Muscle of arm (tissue), 12 donors: ENCODE measurements around the gene ING3. TPM values are rescaled to one million over a fixed set of nuclear protein-coding genes. Genes with fewer than 3 reads are reported as not detected.

Experiments used
- DNase-seq: peaks from one replicate; pipeline ENCODE4 v3.0.0-alpha.2; 2013
- polyA plus RNA-seq, 12 donors: library from polyadenylated mRNA; unstranded; fragments of 120-200 nt; gene quantifications; one replicate each; pipeline ENCODE4 v1.2.1, GENCODE V29; 2013; ENCODE audit not compliant: insufficient read length in 12 of 12

ING3 gene
- polyA plus RNA-seq, 12 donors: 14.2 to 32.3 (median 22.5) TPM; not detected in 1

DNA sequence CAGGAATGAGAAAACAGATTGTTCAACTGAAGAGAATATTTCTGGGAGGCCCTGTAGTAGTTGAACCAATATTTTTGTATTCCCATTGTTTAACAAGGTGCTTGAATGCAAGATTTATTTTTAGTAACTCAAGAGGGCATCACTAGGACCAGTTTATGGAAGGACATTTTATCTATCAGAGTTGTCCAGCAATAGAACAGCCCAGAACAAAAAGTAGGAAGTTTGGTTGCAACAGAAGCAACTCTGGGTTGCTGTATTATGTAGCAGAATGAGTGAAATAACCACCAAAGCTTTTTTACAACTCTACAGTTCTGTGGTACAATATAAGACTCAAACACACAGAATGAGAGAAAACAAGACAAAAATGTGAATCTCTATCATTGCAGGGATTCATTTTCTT, 72.6 kb downstream of the ING3 start:
- DNase-seq: no peak

DNA sequence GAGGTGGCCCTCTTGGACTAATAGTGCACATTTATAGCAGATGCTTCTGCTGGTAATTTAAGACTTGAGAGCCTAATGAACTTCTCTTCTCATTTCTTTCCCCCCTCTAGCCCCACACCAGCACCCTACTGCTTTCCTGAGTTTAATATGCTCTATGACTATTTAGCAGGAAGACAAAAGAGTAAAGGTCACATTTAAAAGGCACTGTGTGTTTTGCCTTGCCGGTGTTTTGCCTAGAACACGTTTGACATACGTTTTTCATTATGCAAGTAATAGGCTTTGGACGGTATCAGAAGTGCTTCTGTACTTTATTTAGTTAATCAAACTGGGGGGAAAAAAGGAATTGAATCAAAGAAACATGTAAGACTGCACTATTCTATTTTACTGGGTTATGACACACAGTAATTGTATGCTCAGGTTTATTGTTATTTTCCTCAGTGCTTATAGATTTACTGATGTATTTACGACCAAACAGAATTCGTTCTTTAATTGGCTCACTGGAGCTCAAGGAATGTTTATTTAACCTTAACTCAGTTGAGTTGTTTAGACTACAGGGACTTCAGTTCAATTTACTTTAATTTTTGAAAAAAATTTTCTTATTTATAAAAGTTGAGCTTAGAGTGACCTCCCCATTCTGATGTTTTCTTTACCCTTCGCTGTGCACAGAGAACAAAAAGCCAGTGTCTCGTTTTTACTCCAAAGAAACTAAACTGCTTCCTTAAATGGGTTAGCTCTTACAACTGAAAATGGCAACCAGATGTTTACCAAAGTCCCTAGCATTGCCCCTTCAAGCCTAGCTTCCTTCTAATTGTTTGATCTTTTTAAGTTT, 73.3 kb downstream of the ING3 start:
- no peak for DNase-seq

GRCh38 chr7:121024611-121025010, 74.0 kb downstream of the ING3 start:
- DNase-seq: no peak

GRCh38 chr7:121026159-121026558, 75.6 kb downstream of the ING3 start:
- no peak for DNase-seq

DNA sequence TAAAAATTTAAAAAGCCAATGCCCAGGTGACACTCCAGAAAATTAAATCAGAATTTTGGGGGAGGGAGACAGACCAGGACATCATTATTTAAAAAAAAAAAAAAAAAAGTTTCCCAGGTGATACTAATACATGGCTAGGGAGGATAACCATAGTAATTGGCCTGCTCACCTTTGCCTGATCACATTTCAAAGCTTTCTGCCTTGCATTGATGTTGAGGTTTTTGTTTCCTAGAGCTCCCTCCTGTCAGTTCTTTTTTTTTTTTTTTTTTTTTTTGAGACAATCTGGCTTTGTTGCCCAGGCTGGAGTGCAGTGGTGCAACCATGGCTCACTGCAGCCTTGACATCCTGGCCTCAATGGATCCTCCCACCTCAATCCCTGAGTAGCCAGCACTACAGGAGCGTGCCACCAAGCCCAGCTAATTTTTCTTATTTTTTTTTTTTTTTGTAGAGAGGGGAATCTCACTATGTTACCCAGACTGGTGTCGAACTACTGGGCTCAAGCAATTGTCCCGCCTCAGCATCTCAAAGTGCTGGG, 76.1 kb downstream of the ING3 start:
- DNase-seq: no peak

Other genes starting within 250 kb of the ING3 start
- gene TSPAN12, start 92.6 kb upstream of the ING3 start, polyA plus RNA-seq: 10 to 100 TPM in 11 of 12 donors, not detected in 1; 36.1 to 98.9 (median 78.7) TPM
- gene CPED1, start 37.9 kb downstream of the ING3 start, polyA plus RNA-seq: 10 to 100 TPM in 10 of 12 donors, 1 to 10 TPM in 1, not detected in 1; 6.7 to 35.5 (median 14.5) TPM